ENCODE data around the gene ITGB2.

DNA sequence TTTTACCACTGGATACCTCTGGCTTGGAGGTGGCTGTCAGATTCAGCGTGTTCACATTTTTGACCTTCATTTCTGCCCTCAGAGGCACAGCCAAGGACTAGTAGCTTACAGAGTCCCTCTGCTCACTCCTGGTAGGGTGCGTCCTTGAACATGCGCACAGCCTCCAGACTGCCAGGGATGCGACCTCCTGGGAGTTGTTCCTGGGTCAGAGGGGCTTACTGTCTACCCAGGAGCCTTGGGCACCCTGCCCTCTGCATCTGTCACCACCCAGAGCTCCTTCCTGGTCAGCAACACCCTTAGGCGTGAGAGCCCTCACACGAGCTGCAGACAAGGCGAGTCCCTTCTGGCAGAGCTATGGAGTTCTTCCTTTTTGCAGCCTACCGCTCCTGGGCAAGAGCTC is 20.9 kb upstream of the ITGB2 start:
- no peak for TF ChIP-seq POLR2A (IDR thresholded peaks at IDR 0.05)
- TF ChIP-seq, protein P1, sequence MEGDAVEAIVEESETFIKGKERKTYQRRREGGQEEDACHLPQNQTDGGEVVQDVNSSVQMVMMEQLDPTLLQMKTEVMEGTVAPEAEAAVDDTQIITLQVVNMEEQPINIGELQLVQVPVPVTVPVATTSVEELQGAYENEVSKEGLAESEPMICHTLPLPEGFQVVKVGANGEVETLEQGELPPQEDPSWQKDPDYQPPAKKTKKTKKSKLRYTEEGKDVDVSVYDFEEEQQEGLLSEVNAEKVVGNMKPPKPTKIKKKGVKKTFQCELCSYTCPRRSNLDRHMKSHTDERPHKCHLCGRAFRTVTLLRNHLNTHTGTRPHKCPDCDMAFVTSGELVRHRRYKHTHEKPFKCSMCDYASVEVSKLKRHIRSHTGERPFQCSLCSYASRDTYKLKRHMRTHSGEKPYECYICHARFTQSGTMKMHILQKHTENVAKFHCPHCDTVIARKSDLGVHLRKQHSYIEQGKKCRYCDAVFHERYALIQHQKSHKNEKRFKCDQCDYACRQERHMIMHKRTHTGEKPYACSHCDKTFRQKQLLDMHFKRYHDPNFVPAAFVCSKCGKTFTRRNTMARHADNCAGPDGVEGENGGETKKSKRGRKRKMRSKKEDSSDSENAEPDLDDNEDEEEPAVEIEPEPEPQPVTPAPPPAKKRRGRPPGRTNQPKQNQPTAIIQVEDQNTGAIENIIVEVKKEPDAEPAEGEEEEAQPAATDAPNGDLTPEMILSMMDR (IDR thresholded peaks at IDR 0.05), result no peak
- TF ChIP-seq POLR2AphosphoS5 (IDR thresholded peaks at IDR 0.05; ENCODE audit: insufficient read depth in 1 of 2, low read depth in 1 of 2), result no peak
